Vagina (tissue), 2 donors: ENCODE measurements around the gene MXD4.

ENCODE experiments used
- POLR2AphosphoS5 ChIP-seq, 2 donors: sonication (generic); formaldehyde crosslinking; IDR thresholded peaks; one replicate each; pipeline ENCODE4 v1.9.0; 2017; ENCODE audit warnings: antibody characterized with exemption in 2 of 2, mild to moderate bottlenecking in 2 of 2, low read depth in 1 of 2; ENCODE audit not compliant: insufficient read depth in 1 of 2
- TF ChIP-seq, protein P1 (sequence below), 3 experiments: fragments of 450-650 bp in 2 of 3; fragments of 200-600 bp in 1 of 3; sonication (generic) in 1 of 3; IDR thresholded peaks; one replicate each; pipeline ENCODE4 v1.5.1; 2017 to 2019; ENCODE audit warnings: antibody characterized with exemption in 3 of 3, mild to moderate bottlenecking in 2 of 3, moderate library complexity in 2 of 3

DNA sequence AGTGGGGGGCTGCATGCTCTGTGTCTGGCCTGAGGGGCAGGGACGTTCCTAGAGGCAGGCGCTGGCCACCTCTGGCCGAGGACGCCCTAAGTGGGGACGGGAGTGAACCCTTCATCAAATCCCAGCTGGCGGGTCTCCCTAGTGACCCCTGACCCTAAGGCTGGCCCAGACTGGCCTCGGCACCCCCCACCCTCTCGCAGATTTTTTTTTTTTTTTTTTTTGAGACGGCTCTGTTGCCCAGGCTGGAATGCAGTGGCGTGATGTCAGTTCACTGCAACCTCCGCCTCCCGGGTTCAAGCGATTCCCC, 988 bp upstream of the MXD4 start:
- TF ChIP-seq, protein P1, sequence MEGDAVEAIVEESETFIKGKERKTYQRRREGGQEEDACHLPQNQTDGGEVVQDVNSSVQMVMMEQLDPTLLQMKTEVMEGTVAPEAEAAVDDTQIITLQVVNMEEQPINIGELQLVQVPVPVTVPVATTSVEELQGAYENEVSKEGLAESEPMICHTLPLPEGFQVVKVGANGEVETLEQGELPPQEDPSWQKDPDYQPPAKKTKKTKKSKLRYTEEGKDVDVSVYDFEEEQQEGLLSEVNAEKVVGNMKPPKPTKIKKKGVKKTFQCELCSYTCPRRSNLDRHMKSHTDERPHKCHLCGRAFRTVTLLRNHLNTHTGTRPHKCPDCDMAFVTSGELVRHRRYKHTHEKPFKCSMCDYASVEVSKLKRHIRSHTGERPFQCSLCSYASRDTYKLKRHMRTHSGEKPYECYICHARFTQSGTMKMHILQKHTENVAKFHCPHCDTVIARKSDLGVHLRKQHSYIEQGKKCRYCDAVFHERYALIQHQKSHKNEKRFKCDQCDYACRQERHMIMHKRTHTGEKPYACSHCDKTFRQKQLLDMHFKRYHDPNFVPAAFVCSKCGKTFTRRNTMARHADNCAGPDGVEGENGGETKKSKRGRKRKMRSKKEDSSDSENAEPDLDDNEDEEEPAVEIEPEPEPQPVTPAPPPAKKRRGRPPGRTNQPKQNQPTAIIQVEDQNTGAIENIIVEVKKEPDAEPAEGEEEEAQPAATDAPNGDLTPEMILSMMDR (IDR thresholded peaks at IDR 0.05): no peak
- no peak for TF ChIP-seq POLR2AphosphoS5 (IDR thresholded peaks at IDR 0.05; ENCODE audit: insufficient read depth in 1 of 2, low read depth in 1 of 2)
